HL-60/S4 treated with phorbol 12-myristate 13-acetate at 8.2 ng/mL for 4 days and 3 days (cell line): ENCODE data around the gene KCTD14.

Experiments
- in situ Hi-C: fragments of 300-500 bp; cut with MboI; formaldehyde crosslinking; loops from 2 replicates; pipeline ENCODE4 v1.15.0; 2022; ENCODE audit warnings: low sequenced_read_pairs

The KCTD14 gene

GRCh38 chr11:77966338-77966737 lies 56.7 kb downstream of the KCTD14 start:
- in situ Hi-C loops = no loop called here
